HG03520 (cell line): Measurements from ENCODE around the gene CYP2A7.
"Not testable (repeated sequence)": the region's sequence is repeated elsewhere in the genome, so short reads cannot be mapped to it uniquely, and the experiment has no call there.

Source experiments
- ATAC-seq: cut with Tn5 transposase; IDR thresholded peaks from one replicate; pipeline ENCODE4 v1.9.1; 2021; ENCODE audit warnings: mild to moderate bottlenecking, moderate library complexity; ENCODE audit not compliant: unreplicated experiment

CYP2A7 gene

DNA sequence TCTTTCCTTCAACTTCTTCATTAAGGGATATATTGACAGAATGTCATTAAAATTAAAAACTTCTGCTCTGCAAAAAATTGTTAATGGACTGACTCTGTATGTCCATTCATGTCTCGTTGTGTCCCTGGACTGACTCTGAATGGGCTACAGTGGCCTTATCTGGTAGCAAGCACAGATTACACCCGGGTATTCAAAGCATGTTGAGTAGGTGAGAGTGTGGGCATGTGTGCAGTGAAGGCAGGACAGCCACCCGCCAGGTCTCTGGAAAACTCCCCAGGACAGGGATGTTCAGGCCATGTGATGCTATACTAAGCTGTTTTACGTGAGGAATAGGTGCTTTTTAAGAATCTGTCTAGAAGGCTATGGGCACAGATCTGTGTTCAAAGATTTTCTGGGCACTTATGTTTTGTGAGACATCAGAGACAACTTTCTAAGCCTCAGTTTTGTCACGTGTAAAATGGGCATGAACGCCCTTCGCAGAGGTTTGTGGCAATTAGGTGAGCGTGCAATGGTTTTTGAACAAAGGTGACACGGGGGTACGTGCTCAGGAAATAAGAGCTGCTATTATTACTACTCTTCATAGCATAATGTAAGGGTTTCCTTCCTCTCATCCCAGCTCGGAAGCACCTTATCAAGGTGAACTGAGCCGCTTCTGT is 38.9 kb downstream of the CYP2A7 start:
- not testable (repeated sequence) for ATAC-seq

DNA sequence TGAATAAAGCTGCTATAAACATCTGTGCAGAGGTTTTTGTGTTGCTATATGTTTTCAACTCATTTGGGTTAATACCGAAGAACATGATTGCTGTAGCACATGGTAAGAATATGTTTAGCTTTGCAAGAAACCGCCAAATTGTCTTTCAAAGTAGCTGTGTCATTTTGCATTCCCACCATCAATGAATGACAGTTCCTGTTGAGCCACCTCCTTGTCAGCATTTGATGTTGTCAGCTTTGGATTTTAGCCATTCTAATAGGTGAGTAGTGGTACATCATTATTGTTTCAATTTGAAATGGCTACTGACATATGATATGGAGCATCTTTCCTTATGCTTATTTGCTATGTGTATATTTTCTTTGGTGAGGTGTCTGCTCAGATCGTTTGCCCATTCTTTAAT is 40.0 kb downstream of the CYP2A7 start:
- not testable (repeated sequence) for ATAC-seq

DNA sequence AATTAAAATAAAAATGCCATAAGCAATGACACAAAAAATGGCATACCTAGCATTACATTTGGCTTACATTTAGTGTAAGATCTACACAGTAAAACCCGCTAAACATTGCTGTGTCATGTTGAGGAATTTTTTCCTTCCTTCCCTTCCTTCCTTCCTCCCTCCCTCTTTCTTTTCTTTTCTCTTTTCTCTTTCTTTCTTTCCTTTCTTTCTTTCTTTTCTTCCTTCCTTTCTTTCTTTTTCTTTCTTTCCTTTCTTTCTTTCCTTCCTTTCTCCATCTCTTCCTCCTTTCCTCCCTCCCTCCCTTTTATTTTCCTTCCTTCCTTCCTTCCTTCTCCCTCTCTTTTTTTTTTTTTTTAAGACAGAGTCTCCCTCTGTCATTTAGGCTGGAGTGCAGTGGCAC is 43.6 kb downstream of the CYP2A7 start:
- ATAC-seq = not testable (repeated sequence)

DNA sequence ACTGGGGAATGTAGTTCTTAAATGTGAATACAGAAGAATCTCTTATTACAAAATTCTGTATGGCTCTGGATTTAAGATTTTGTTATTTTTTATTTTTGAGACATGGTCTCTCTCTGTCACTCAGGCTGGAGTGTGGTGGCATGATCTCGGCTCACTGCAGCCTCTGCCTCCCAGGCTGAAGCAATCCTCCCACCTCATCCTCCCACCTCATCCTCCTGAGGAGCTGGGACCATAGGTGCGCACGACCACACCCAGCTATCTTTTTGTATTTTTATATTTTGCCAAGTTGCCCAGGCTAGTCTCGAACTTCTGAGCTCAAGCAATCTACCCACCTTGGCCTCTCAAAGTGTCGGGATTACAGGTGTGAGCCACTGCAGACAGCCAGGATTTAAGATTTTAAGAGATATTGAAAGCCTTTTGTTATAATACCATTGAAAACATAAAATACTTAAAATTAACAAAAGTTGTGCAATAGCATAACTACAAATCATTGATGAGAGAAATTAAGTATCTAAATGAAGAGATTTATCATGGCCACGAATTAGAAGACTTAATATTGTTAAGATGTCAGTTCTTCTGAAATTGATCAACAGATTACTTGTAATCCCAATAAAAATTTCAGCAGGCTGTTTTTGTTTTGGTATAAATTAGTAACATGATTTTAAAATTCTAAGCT is 45.1 kb downstream of the CYP2A7 start:
- no peak for ATAC-seq

DNA sequence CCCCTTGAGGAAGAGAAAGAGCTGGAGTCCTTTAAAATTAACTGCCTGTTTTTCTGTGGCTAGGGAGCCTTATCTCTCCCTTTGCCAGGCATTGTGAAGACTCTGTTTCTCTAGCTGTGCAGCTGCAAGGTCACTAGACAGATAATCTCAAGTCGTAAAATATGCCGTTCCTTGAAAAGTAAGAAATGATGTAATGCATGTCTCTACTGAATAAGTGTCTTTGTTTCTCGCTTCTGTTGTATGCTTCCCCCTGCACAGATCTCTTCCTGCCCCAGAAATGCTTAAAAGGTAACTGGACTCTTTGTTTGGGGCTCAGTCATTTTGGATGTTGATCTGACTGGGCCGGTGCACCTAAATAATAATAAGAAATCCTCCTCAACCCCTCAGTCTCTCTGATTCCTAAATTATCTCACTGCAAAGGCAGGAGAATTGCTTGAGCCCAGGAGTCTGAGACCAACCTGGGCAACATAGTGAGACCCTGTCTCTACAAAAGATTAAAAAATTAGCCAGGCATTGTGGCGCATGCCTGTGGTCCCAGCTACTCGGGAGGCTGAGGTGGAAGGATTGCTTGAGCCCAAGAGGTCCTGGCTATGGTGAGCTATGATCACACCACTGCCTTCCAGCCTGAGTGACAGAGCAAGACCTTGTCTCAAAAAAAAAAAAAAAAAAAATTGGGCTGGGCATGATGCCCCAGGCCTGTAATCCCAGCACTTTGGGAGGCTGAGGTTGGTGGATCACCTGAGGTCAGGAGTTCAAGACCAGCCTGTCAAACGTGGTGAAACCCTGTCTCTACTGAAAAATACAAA is 48.1 kb downstream of the CYP2A7 start:
- ATAC-seq = not testable (repeated sequence)

DNA sequence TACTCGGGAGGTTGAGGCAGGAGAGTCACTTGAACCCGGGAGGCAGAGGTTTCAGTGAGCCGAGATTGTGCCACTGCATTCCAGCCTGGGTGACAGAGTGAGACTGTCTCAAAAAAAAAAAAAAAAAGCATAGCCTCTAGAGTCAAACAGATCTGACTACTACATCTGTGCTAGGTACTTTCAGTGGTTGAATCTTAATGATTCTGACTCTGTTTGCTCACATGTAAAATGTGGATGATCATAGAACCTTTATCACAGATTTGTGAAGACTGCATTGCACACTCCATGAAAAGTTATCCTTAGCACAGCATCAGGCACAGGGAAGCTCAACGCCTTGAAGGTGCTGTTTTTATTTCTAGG is 49.6 kb downstream of the CYP2A7 start:
- not testable (repeated sequence) for ATAC-seq

DNA sequence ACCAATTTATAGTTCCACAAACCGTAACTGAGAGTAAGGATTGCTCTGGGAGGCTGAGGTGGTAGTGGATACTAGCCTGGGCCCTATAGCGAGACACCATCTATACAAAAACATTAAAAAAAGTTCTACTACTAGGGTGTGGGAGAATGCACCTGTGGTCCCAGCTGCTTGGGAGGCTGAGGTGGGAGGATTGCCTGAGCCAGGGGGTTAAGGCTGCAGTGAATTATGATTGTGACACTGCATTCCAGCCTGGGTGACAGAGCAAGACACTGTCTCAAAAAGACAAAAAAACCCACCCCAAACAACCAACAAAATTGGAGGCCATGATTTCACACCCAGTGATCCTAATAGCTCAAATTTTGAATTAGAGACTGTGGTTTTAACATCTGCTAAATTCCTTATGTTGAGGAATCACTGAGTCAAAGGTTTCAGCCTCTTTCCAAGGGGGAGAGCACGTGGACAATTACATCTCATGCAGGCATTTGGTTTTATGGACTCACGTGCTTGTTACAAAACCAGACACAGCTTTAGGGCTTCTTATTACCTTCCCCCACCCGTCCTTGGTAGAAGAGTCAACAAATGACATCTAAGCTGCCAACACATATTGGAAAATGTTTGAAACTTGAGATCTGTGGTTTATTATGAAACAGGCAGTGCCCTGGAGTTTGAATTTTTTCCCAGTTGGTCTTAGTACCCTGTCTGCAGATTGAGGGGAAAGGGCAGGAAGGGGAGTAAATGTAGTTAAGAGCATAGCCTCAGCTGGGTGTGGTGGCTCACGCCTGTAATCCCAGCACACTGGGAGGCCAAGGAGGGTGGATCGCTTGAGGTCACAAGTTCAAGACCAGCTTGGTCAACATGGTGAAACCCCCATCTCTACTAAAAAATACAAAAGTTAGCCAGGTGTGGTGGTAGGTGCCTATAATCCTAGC is 50.3 kb downstream of the CYP2A7 start:
- ATAC-seq = no peak

DNA sequence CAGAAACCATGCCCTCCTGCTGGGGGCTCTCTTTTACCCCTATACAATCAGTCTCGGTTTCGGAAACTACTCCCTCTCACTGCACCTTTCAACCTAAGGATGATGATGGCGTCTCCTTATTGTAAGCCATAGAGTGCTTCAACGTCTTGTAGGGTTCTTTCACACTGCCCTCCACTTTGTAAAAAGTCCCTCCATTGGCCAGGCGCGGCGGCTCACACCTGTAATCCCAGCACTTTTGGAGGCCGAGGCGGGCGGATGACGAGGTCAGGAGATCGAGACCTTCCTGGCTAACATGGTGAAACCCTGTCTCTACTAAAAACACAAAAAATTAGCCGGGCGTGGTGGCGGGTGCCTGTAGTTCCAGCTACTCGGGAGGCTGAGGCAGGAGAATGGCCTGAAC is 51.3 kb downstream of the CYP2A7 start:
- not testable (repeated sequence) for ATAC-seq

DNA sequence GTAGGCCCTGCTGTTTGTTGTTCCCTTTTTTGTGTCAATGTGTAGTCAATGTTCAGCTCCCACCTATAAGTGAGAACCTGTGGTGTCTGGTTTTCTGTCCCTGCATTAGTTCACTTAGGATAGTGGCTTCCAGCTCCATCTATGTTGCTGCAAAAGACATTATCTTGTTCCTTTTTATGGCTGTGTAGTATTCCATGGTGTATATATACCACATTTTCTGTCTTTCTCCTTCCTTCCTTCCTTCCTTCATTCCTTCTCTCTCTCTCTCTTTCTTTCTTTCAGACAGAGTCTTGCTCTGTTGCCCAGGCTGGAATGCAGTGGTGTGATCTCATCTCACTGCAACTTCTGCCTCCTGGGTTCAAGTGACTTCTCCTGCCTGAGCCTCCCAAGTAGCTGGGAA is 52.8 kb downstream of the CYP2A7 start:
- no peak for ATAC-seq

DNA sequence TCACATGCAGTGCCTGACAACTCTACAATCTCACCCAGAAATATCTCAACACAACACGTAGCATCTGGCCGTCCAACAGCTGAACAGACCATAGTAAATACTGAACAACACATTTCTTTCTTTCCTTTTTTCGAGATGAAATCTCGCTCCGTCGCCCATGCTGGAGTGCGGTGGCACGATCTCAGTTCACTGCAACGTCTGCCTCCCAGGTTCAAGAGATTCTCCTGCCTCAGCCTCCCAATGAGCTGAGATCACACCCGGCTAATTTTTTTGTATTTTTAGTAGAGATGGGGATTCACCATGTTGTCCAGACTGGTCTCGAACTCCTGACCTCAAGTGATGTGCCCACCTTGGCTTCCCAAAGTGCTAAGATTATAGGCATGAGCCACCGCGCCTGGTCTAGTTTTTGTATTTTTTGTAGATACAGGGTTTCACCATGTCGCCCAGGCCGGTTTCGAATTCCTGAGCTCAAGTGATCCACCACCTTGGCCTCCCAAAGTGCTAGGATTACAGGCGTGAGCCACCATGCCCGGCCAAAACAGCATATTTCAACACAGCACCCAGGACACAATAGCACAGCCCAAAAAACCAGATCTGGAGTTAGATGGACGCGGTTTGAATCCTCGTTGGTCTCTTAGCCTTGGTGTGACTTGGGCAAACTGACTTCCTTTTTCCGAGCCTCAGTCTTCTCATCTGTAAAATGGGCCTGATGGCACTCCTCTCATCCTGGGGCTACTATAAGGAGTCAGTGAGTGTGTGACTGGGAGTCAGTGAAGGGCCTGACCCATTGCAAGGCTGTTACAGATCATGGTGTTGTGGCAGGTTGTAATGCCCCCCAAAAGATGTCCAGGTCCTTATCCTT is 54.4 kb downstream of the CYP2A7 start:
- ATAC-seq = no peak

DNA sequence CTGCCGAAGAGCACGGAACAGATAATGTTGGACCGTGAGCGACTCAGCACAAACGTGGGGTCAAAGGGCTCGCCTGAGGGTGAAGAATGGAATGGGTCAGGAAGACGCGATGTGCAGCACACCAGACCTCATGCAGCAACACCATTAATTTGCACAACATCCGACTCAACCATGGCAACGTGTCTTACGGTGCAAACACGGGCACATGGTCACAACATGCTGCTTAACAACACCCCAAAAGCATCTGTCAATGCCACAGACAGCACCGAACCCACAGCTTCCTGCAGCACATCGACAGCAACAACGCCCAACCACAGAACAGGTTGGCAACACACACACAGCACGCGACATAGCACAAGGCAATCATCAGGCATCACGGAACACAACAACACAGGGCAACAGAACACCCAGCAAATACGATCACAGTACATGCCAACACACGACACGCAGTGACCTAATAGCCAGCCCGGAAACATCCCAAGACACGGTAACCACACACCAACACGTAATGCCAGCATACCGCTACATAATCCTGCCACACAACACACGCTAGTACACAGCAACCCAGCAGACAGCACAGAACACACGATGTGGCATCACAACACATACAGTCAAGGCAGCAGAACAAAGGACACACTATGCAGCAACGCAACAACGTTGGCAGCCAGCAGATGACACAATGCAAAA is 55.2 kb downstream of the CYP2A7 start:
- not testable (repeated sequence) for ATAC-seq

DNA sequence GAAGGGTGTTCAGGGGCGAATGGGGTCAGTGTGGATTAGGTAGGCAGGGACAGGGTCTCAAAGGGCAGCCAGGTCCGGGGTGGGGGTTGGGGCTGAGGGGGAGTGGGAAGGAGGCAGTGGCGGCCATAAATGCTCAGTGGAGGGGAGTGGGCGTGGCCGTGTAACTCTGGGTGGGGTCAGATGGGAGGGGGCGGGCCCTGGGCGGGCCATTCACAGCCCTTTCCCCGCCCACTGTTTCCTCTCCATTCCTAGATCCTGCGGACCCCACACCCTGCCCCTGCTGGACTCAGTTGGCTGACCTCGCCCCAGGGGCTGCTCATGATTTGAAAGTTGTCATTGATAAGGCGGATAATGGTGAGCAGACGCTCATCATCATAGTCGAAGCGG is 55.7 kb downstream of the CYP2A7 start:
- ATAC-seq = not testable (repeated sequence)

DNA sequence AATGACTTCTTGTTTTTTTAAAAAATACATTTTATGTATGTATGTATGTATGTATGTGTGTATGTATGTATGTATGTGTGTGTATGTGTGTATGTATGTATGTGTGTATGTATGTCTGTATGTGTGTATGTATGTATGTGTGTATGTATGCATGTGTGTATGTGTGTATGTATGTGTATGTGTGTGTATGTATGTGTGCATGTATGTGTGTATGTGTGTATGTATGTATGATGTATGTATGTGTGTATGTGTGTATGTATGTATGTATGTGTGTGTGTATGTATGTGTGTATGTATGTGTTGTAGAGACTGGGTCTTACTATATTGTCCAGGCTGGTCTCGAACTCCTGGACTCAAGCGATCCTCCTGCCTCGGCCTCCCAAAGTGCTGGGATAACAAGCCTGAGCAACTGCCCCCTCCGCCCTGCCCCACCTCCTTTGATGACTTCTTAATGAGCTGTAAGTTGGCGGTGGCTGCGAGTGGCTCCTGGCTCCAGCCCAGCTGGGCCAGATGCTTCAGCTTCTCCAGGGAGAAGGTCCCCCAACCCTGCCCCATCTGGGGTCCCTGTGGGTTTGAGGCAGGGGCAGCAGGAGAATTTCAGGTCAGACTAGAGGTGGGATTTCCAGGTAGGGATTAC is 56.5 kb downstream of the CYP2A7 start:
- not testable (repeated sequence) for ATAC-seq
